Progenitor cell of endocrine pancreas (in vitro differentiated cells): Measurements from ENCODE around the gene POU6F2. TPM values are rescaled to one million over a fixed set of nuclear protein-coding genes. Genes with fewer than 3 reads are reported as not detected.

Source experiments
- DNase-seq: peaks from one replicate; pipeline ENCODE4 v3.0.0; 2021; ENCODE audit warnings: low spot score; ENCODE audit not compliant: unreplicated experiment
- H3K27ac Mint-ChIP-seq: 2 replicates; pipeline ENCODE4 v1.8.0; 2021; ENCODE audit warnings: mild to moderate bottlenecking, moderate library complexity, mixed read lengths
- H3K27me3 Mint-ChIP-seq: 2 replicates; pipeline ENCODE4 v1.8.0; 2021; ENCODE audit warnings: mixed read lengths
- H3K36me3 Mint-ChIP-seq: 2 replicates; pipeline ENCODE4 v1.8.0; 2022; ENCODE audit warnings: mixed read lengths; ENCODE audit not compliant: insufficient read depth
- H3K4me1 Mint-ChIP-seq: 2 replicates; pipeline ENCODE4 v1.8.0; 2021; ENCODE audit warnings: low read depth, mixed read lengths
- H3K4me3 Mint-ChIP-seq: 2 replicates; pipeline ENCODE4 v1.8.0; 2021; ENCODE audit warnings: low read depth, mild to moderate bottlenecking, moderate library complexity, mixed read lengths
- H3K9me3 Mint-ChIP-seq: 2 replicates; pipeline ENCODE4 v1.8.0; 2021; ENCODE audit warnings: low read depth, mixed read lengths
- CTCF ChIP-seq: fragments of 200-600 bp; sonication (generic); IDR thresholded peaks from one replicate; pipeline ENCODE4 v1.5.0; 2021; ENCODE audit warnings: antibody characterized with exemption, mild to moderate bottlenecking; ENCODE audit not compliant: unreplicated experiment
- total RNA-seq: library from RNA; stranded (reverse); gene quantifications from 2 replicates; pipeline ENCODE4 v1.2.1, GENCODE V29; 2021

POU6F2 gene
- total RNA-seq, 1 donor from 2014 or later, result 5.6 TPM

- no peak overlapping the region for H3K27ac Mint-ChIP-seq
- TF ChIP-seq CTCF, result no peak
- no peaks in the 10 kb centered on the region for H3K27me3 Mint-ChIP-seq
- H3K9me3 Mint-ChIP-seq, result no peaks in the 10 kb centered on the region
- peaks cover 1% of the 10 kb centered on the region for H3K4me1 Mint-ChIP-seq
- no peaks in the 10 kb centered on the region for H3K36me3 Mint-ChIP-seq
- DNase-seq, result no peak
- H3K4me3 Mint-ChIP-seq, result no peak overlapping the region
Measured at GRCh38 chr7:39399986-39400385, 422.3 kb downstream of the POU6F2 start.

- no peak overlapping the region for H3K27ac Mint-ChIP-seq
Measured at GRCh38 chr7:39400836-39401235, 423.1 kb downstream of the POU6F2 start.

GRCh38 chr7:39402034-39402433 is 424.3 kb downstream of the POU6F2 start:
- no peak overlapping the region for H3K4me3 Mint-ChIP-seq
- no peaks in the 10 kb centered on the region for H3K36me3 Mint-ChIP-seq
- H3K4me1 Mint-ChIP-seq, result peaks cover 15% of the 10 kb centered on the region
- DNase-seq, result no peak
- no peaks in the 10 kb centered on the region for H3K27me3 Mint-ChIP-seq
- H3K9me3 Mint-ChIP-seq, result no peaks in the 10 kb centered on the region
- TF ChIP-seq CTCF, result no peak
- H3K27ac Mint-ChIP-seq, result no peak overlapping the region

More at GRCh38 chr7:39400836-39401235, 423.1 kb downstream of the POU6F2 start:
- no peaks in the 10 kb centered on the region for H3K36me3 Mint-ChIP-seq
- TF ChIP-seq CTCF, result no peak
- H3K27me3 Mint-ChIP-seq, result no peaks in the 10 kb centered on the region
- H3K4me1 Mint-ChIP-seq, result peaks cover 3% of the 10 kb centered on the region
- no peaks in the 10 kb centered on the region for H3K9me3 Mint-ChIP-seq
- no peak for DNase-seq
- H3K4me3 Mint-ChIP-seq, result no peak overlapping the region

GRCh38 chr7:39404907-39405306 is 427.2 kb downstream of the POU6F2 start:
- no peaks in the 10 kb centered on the region for H3K36me3 Mint-ChIP-seq
- no peak for TF ChIP-seq CTCF
- peaks cover 32% of the 10 kb centered on the region for H3K4me1 Mint-ChIP-seq
- H3K4me3 Mint-ChIP-seq, result no peak overlapping the region
- no peaks in the 10 kb centered on the region for H3K9me3 Mint-ChIP-seq
- DNase-seq, result no peak
- H3K27me3 Mint-ChIP-seq, result no peaks in the 10 kb centered on the region
- no peak overlapping the region for H3K27ac Mint-ChIP-seq

- TF ChIP-seq CTCF, result no peak
- H3K27ac Mint-ChIP-seq, result no peak overlapping the region
Measured at GRCh38 chr7:39405581-39405980, 427.9 kb downstream of the POU6F2 start.

More at GRCh38 chr7:39405581-39405980, 427.9 kb downstream of the POU6F2 start:
- no peaks in the 10 kb centered on the region for H3K27me3 Mint-ChIP-seq
- H3K36me3 Mint-ChIP-seq, result no peaks in the 10 kb centered on the region
- H3K4me1 Mint-ChIP-seq, result peaks cover 32% of the 10 kb centered on the region
- H3K9me3 Mint-ChIP-seq, result no peaks in the 10 kb centered on the region
- no peak overlapping the region for H3K4me3 Mint-ChIP-seq
- DNase-seq, result no peak
